IMR-90 (cell line): ENCODE measurements around the gene OR51E1. TPM values are rescaled to one million over a fixed set of nuclear protein-coding genes. Genes with fewer than 3 reads are reported as not detected.

Experiments
- ATAC-seq: fragments of 200-7000 bp; cut with Tn5 transposase; 2 replicates; pipeline ENCODE4 v1.9.1; 2020; ENCODE audit warnings: low read depth, mild to moderate bottlenecking, moderate library complexity
- BruUV-seq: library from RNA; stranded (reverse); fragments of 400-500 nt; replicated peaks from 2 replicates; lab custom pipeline; 2021; lab: Mats Ljungman, UMichigan
- CTCF ChIA-PET: fragments of 300-600 bp; formaldehyde crosslinking; extraction: SDS; loops from one replicate; lab custom pipeline; 2021; ENCODE audit warnings: antibody characterized with exemption; lab: Yijun Ruan, JAX
- POLR2A ChIA-PET: fragments of 300-600 bp; sonication (Branson Sonifier 250); formaldehyde crosslinking; loops from one replicate; lab custom pipeline; 2022; ENCODE audit warnings: antibody characterized with exemption; ENCODE audit not compliant: unreplicated experiment; lab: Charles Lee
- DNase-seq: peaks from one replicate; pipeline ENCODE4 v3.0.0; 2013
- H2AFZ ChIP-seq: replicated peaks from 2 replicates; pipeline ENCODE3; 2013; ENCODE audit warnings: low read length, mild to moderate bottlenecking; ENCODE audit not compliant: poor library complexity
- H2AK5ac ChIP-seq: 2 replicates; pipeline ENCODE4 v1.6.1; 2013; ENCODE audit warnings: low read depth, low read length, inconsistent platforms
- H2AK9ac ChIP-seq: replicated peaks from 2 replicates; pipeline ENCODE3; 2013; ENCODE audit warnings: mild to moderate bottlenecking, low read depth, low read length, moderate library complexity; ENCODE audit not compliant: poor library complexity
- H2BK120ac ChIP-seq: 2 replicates; pipeline ENCODE4 v1.6.1; 2013; ENCODE audit warnings: low read depth, low read length, inconsistent platforms
- H2BK15ac ChIP-seq: 3 replicates; pipeline ENCODE4 v1.6.1; 2013; ENCODE audit warnings: low read depth, low read length, inconsistent platforms
- H2BK20ac ChIP-seq: 2 replicates; pipeline ENCODE4 v1.6.1; 2013; ENCODE audit warnings: low read depth, mild to moderate bottlenecking, inconsistent platforms, low read length, moderate library complexity
- H2BK5ac ChIP-seq: 2 replicates; pipeline ENCODE4 v1.6.1; 2013; ENCODE audit warnings: mild to moderate bottlenecking, low read depth, low read length, inconsistent platforms; ENCODE audit not compliant: poor library complexity, severe bottlenecking
- H3K14ac ChIP-seq: replicated peaks from 2 replicates; pipeline ENCODE4 v1.6.1; 2013; ENCODE audit warnings: low read depth, low read length, inconsistent platforms
- H3K18ac ChIP-seq: 2 replicates; pipeline ENCODE4 v1.6.1; 2013; ENCODE audit warnings: low read depth, low read length, control low read depth
- H3K23ac ChIP-seq: 2 replicates; pipeline ENCODE4 v1.6.1; 2013; ENCODE audit warnings: low read depth, low read length, inconsistent platforms
- H3K27ac ChIP-seq: 2 replicates; pipeline ENCODE4 v1.5.1; 2013; ENCODE audit warnings: mild to moderate bottlenecking, control low read depth, low read length; ENCODE audit not compliant: insufficient read depth
- H3K27me3 ChIP-seq: 2 replicates; pipeline ENCODE4 v1.6.1; 2013; ENCODE audit warnings: low read length; ENCODE audit not compliant: control insufficient read depth, insufficient read depth
- H3K36me3 ChIP-seq: 2 replicates; pipeline ENCODE4 v1.6.1; 2013; ENCODE audit warnings: low read length, mixed read lengths; ENCODE audit not compliant: control insufficient read depth, insufficient read depth
- H3K4ac ChIP-seq: 2 replicates; pipeline ENCODE4 v1.6.1; 2013; ENCODE audit warnings: low read depth, low read length, inconsistent platforms
- H3K4me1 ChIP-seq: 2 replicates; pipeline ENCODE4 v1.6.1; 2013; ENCODE audit warnings: low read length, mixed read lengths; ENCODE audit not compliant: control insufficient read depth, insufficient read depth
- H3K4me2 ChIP-seq: 2 replicates; pipeline ENCODE4 v1.6.1; 2013; ENCODE audit warnings: low read depth, mild to moderate bottlenecking, control low read depth, low read length, moderate library complexity
- H3K4me3 ChIP-seq: 2 replicates; pipeline ENCODE4 v1.5.1; 2013; ENCODE audit warnings: low read depth, mild to moderate bottlenecking, control low read depth, low read length, moderate library complexity; ENCODE audit not compliant: insufficient read depth
- H3K56ac ChIP-seq: 2 replicates; pipeline ENCODE4 v1.6.1; 2013; ENCODE audit warnings: low read length, inconsistent platforms; ENCODE audit not compliant: insufficient read depth; ENCODE audit errors: extremely low read depth
- H3K79me1 ChIP-seq, 2 experiments: 2 replicates each; pipeline ENCODE4 v1.6.1; 2013; ENCODE audit warnings: low read length in 2 of 2, inconsistent platforms in 1 of 2, low read depth in 1 of 2
- H3K9ac ChIP-seq: 2 replicates; pipeline ENCODE4 v1.6.1; 2013; ENCODE audit warnings: low read depth, low read length, control low read depth
- H3K9me1 ChIP-seq: 2 replicates; pipeline ENCODE4 v1.6.1; 2013; ENCODE audit warnings: low read length, inconsistent platforms; ENCODE audit not compliant: insufficient read depth
- H3K9me3 ChIP-seq: 2 replicates; pipeline ENCODE4 v1.6.1; 2013; ENCODE audit warnings: low read length; ENCODE audit not compliant: control insufficient read depth, insufficient read depth
- H4K20me1 ChIP-seq: 2 replicates; pipeline ENCODE4 v1.6.1; 2013; ENCODE audit warnings: low read length, inconsistent platforms; ENCODE audit not compliant: insufficient read depth
- H4K5ac ChIP-seq: 2 replicates; pipeline ENCODE4 v1.6.1; 2013; ENCODE audit warnings: mild to moderate bottlenecking, low read depth, low read length, control low read depth
- H4K8ac ChIP-seq, 2 experiments: 2 replicates each; pipeline ENCODE4 v1.6.1; 2013; ENCODE audit warnings: low read depth in 2 of 2, low read length in 2 of 2, control low read depth in 1 of 2, inconsistent platforms in 1 of 2
- H4K91ac ChIP-seq: 2 replicates; pipeline ENCODE4 v1.6.1; 2013; ENCODE audit warnings: low read depth, low read length, inconsistent platforms; ENCODE audit not compliant: insufficient read depth
- CEBPB ChIP-seq: IDR thresholded peaks from 2 replicates; pipeline ENCODE4 v1.6.1; 2012; ENCODE audit warnings: low read depth, low read length, improper control_type of control experiment
- CHD1 ChIP-seq: IDR thresholded peaks from 2 replicates; pipeline ENCODE4 v1.6.1; 2012; ENCODE audit warnings: low read depth, low read length, improper control_type of control experiment
- ELK1 ChIP-seq: fragments of 150-350 bp; IDR thresholded peaks from 2 replicates; pipeline ENCODE4 v1.6.1; 2016; ENCODE audit warnings: low read depth, mild to moderate bottlenecking, low read length, moderate library complexity, borderline replicate concordance
- FOS ChIP-seq: fragments of 150-350 bp; IDR thresholded peaks from 2 replicates; pipeline ENCODE4 v1.6.1; 2016; ENCODE audit warnings: low read depth, low read length
- MAZ ChIP-seq: IDR thresholded peaks from 2 replicates; pipeline ENCODE4 v1.6.1; 2012; ENCODE audit warnings: low read depth, mild to moderate bottlenecking, low read length, improper control_type of control experiment, moderate library complexity, borderline replicate concordance
- NFE2L2 ChIP-seq: fragments of 150-350 bp; IDR thresholded peaks from 2 replicates; pipeline ENCODE4 v1.6.1; 2016; ENCODE audit warnings: low read depth, mild to moderate bottlenecking, low read length
- POLR2A ChIP-seq: IDR thresholded peaks from 2 replicates; pipeline ENCODE4 v1.6.1; 2012; ENCODE audit warnings: mild to moderate bottlenecking, low read depth, low read length
- RAD21 ChIP-seq: IDR thresholded peaks from 2 replicates; pipeline ENCODE4 v1.6.1; 2012; ENCODE audit warnings: low read length, improper control_type of control experiment
- RCOR1 ChIP-seq: IDR thresholded peaks from 2 replicates; pipeline ENCODE4 v1.6.1; 2012; ENCODE audit warnings: mild to moderate bottlenecking, low read length, improper control_type of control experiment; ENCODE audit not compliant: insufficient replicate concordance
- RFX5 ChIP-seq: IDR thresholded peaks from 2 replicates; pipeline ENCODE4 v1.8.0; 2012; ENCODE audit warnings: low read depth, mild to moderate bottlenecking, low read length, moderate library complexity
- SMC3 ChIP-seq: fragments of 150-350 bp; IDR thresholded peaks from 2 replicates; pipeline ENCODE4 v1.6.1; 2016; ENCODE audit warnings: low read depth, mild to moderate bottlenecking, antibody characterized with exemption, low read length, moderate library complexity
- USF2 ChIP-seq: fragments of 150-350 bp; IDR thresholded peaks from 2 replicates; pipeline ENCODE4 v1.6.1; 2017; ENCODE audit warnings: mild to moderate bottlenecking, antibody characterized with exemption, low read length, low read depth
- WGBS, 2 experiments: methylation state at CpG; one replicate each; pipeline versions ENCODE4 v1.1.5 to v1.1.7; 2013; ENCODE audit warnings: missing lambda C conversion rate in 2 of 2; ENCODE audit not compliant: insufficient read length in 1 of 2; ENCODE audit errors: extremely low coverage in 2 of 2; 5-methylcytosine and 5-hydroxymethylcytosine counted together
- dilution Hi-C: fragments of 300-500 bp; cut with HindIII; formaldehyde crosslinking; loops from one replicate; pipeline ENCODE4 v1.14.3; 2018; ENCODE audit warnings: low sequenced_read_pairs; ENCODE audit not compliant: unreplicated experiment
- in situ Hi-C: fragments of 300-500 bp; cut with MboI; formaldehyde crosslinking; loops from 3 replicates; pipeline ENCODE4 v1.14.3; 2019; ENCODE audit warnings: low sequenced_read_pairs, inconsistent platforms, mixed read lengths
- intact Hi-C: fragments of 100-400 bp; cut with micrococcal nuclease; formaldehyde crosslinking; loops from 2 replicates; pipeline ENCODE4 v1.10.0; 2022
- polyA plus RNA-seq, 3 experiments: library from polyadenylated mRNA; depleted of rRNA; stranded (reverse); fragments of >200 nt; gene quantifications; 2 replicates each; pipeline ENCODE4 v1.2.3, GENCODE V29; 2012; ENCODE audit warnings: low replicate concordance in 1 of 3
- total RNA-seq: library from RNA; depleted of rRNA; stranded (reverse); fragments of >200 nt; gene quantifications from 2 replicates; pipeline ENCODE4 v1.2.3, GENCODE V29; 2012

Gene OR51E1
- total and polyA plus RNA-seq, 2 of the 4 experiments (the other 2 are of a cell fraction), result 0.02 TPM; not detected in 1

GRCh38 chr11:4605057-4605456 lies 38.7 kb upstream of the OR51E1 start:
- TF ChIP-seq FOS (no peak), USF2 (no peak), SMC3 (no peak), CEBPB (no peak), CHD1 (no peak), RAD21 (no peak), ELK1 (no peak), POLR2A (no peak), RFX5 (no peak), NFE2L2 (no peak), RCOR1 (no peak), MAZ (no peak)
- in situ Hi-C loops, result no loop called here
- H4K91ac ChIP-seq, result no peak overlapping the region
- H2BK20ac ChIP-seq, result no peak overlapping the region
- no peak overlapping the region for H3K4me3 ChIP-seq
- no peak overlapping the region for H3K18ac ChIP-seq
- H3K27me3 ChIP-seq, result no peaks in the 10 kb centered on the region
- H3K9me3 ChIP-seq, result no peaks in the 10 kb centered on the region
- H4K8ac ChIP-seq, result no peak overlapping the region
- DNase-seq (no peak), ATAC-seq (no peak)
- H3K56ac ChIP-seq, result no peak overlapping the region
- WGBS, 2 experiments, result 92% methylated on average over 4 of the region's 4 CpGs; no CpG with 5 or more reads in 1 of the 2 experiments
- dilution Hi-C loops, result no loop called here
- H3K4ac ChIP-seq, result no peak overlapping the region
- no peak overlapping the region for H3K14ac ChIP-seq
- no peak overlapping the region for H2AK5ac ChIP-seq
- no peak overlapping the region for H3K4me2 ChIP-seq
- H3K27ac ChIP-seq, result no peak overlapping the region
- peaks cover 0 to 11% of the 10 kb centered on the region in 2 experiments for H3K79me1 ChIP-seq
- H2BK120ac ChIP-seq, result no peak overlapping the region
- H2BK5ac ChIP-seq, result no peak overlapping the region
- ChIA-PET POLR2A (no interaction called here), CTCF (no interaction called here)
- peaks cover 28% of the 10 kb centered on the region for H3K36me3 ChIP-seq
- intact Hi-C loops, result no loop called here
- no peak overlapping the region for H3K9ac ChIP-seq
- peaks cover 7% of the 10 kb centered on the region for H3K4me1 ChIP-seq
- no peak overlapping the region for H3K23ac ChIP-seq
- H2AK9ac ChIP-seq, result no peak overlapping the region
- H3K9me1 ChIP-seq, result peaks cover 2% of the 10 kb centered on the region; the same call in 1 of the 2 replicates
- no peak overlapping the region for H2BK15ac ChIP-seq
- H4K20me1 ChIP-seq, result no peaks in the 10 kb centered on the region
- H4K5ac ChIP-seq, result no peak overlapping the region
- H2AFZ ChIP-seq, result no peak overlapping the region
- BruUV-seq, result no TSS peak
